HG03095 (cell line): ENCODE results near the gene TWF2.
A peak's percentile ranks its signal among the peaks of the same experiment; 100 is the strongest.

Source experiments
- ATAC-seq: cut with Tn5 transposase; IDR thresholded peaks from one replicate; pipeline ENCODE4 v1.9.1; 2021; ENCODE audit warnings: moderate library complexity; ENCODE audit not compliant: unreplicated experiment

The TWF2 gene

GRCh38 chr3:52204337-52205073 is 34.5 kb downstream of the TWF2 start:
- ATAC-seq: no peak

GRCh38 chr3:52203701-52204100 is 35.3 kb downstream of the TWF2 start:
- ATAC-seq: no peak

GRCh38 chr3:52202384-52203077 is 36.4 kb downstream of the TWF2 start:
- no peak for ATAC-seq

GRCh38 chr3:52200981-52201679 is 37.8 kb downstream of the TWF2 start:
- no peak for ATAC-seq

- no peak for ATAC-seq
Measured at GRCh38 chr3:52198643-52199608, 40.0 kb downstream of the TWF2 start.

GRCh38 chr3:52197842-52198625 is 40.9 kb downstream of the TWF2 start, which contains the start of gene ALAS1:
TSS of gene ALAS1 (plus strand) at chr3:52198160. CDS start at chr3:52199242, 1,082 bp downstream.
- peak; percentile 73 for ATAC-seq

GRCh38 chr3:52197499-52197841 is 41.5 kb downstream of the TWF2 start:
- ATAC-seq: no peak

GRCh38 chr3:52196977-52197376 is 42.0 kb downstream of the TWF2 start:
- no peak for ATAC-seq

GRCh38 chr3:52195823-52196331 is 43.1 kb downstream of the TWF2 start:
- ATAC-seq: no peak

- no peak for ATAC-seq
Measured at GRCh38 chr3:52195291-52195597, 43.7 kb downstream of the TWF2 start.

- no peak for ATAC-seq
Measured at GRCh38 chr3:52194485-52195290, 44.3 kb downstream of the TWF2 start.

GRCh38 chr3:52193065-52193464 is 45.9 kb downstream of the TWF2 start:
- ATAC-seq: no peak

GRCh38 chr3:52191663-52192062 is 47.3 kb downstream of the TWF2 start:
- ATAC-seq: no peak

- ATAC-seq: no peak
Measured at GRCh38 chr3:52190294-52191074, 48.5 kb downstream of the TWF2 start.

- no peak for ATAC-seq
Measured at GRCh38 chr3:52188556-52188955, 50.4 kb downstream of the TWF2 start.

GRCh38 chr3:52186729-52187128 is 52.2 kb downstream of the TWF2 start:
- ATAC-seq: no peak

GRCh38 chr3:52185837-52186236 is 53.1 kb downstream of the TWF2 start:
- ATAC-seq: no peak

- ATAC-seq: no peak
Measured at GRCh38 chr3:52185311-52185710, 53.6 kb downstream of the TWF2 start.
